ENCODE results near the gene EVPLL. TPM values are rescaled to one million over a fixed set of nuclear protein-coding genes. Genes with fewer than 3 reads are reported as not detected.
"Not testable (repeated sequence)": the region's sequence is repeated elsewhere in the genome, so short reads cannot be mapped to it uniquely, and the experiment has no call there.

The EVPLL gene
- total RNA-seq, 1 experiment from 2014 or later: 0.61 TPM

- H3K27me3 ChIP-seq (ENCODE audit: insufficient read depth, low read length); H3K23ac ChIP-seq (ENCODE audit: insufficient read length, low read depth, low read length); H4K5ac ChIP-seq (ENCODE audit: insufficient read length, low read depth, low read length); H3K4ac ChIP-seq (ENCODE audit: low read depth, low read length); H4K8ac ChIP-seq (replicated peaks; ENCODE audit: insufficient read length, low read depth, low read length); H3K79me2 ChIP-seq (ENCODE audit: insufficient read depth, low read length); H2AK5ac ChIP-seq (ENCODE audit: insufficient read length, low read length); H4K91ac ChIP-seq (ENCODE audit: insufficient read length, low read depth, low read length); H3K56ac ChIP-seq (ENCODE audit: insufficient read length, low read depth, low read length); H3K36me3 Mint-ChIP-seq (ENCODE audit: insufficient read depth in 1 of 3, low read depth in 3 of 3); H3T11ph ChIP-seq (ENCODE audit: low read length); H3K79me1 ChIP-seq (ENCODE audit: insufficient read depth, low read depth, low read length, poor library complexity, severe bottlenecking); H3K4me1 ChIP-seq (ENCODE audit: insufficient read depth, low read length); H2BK15ac ChIP-seq (ENCODE audit: low read depth, low read length); H2BK12ac ChIP-seq (ENCODE audit: insufficient read length, low read depth, low read length); H3K27me3 Mint-ChIP-seq (ENCODE audit: low read depth); H4K20me1 ChIP-seq (ENCODE audit: control insufficient read depth, insufficient read depth, insufficient read length); H3K9me3 Mint-ChIP-seq; H2BK120ac ChIP-seq (ENCODE audit: low read depth, low read length, poor library complexity, severe bottlenecking); H2AFZ ChIP-seq (ENCODE audit: low read length); H2BK5ac ChIP-seq (ENCODE audit: insufficient read length, low read length); H3K18ac ChIP-seq (ENCODE audit: insufficient read length, low read depth, low read length); H3K23me2 ChIP-seq (ENCODE audit: insufficient read length, low read depth, low read length, poor library complexity, severe bottlenecking); H3K9me3 ChIP-seq (ENCODE audit: control insufficient read depth, low read depth, low read length): not testable (repeated sequence)
- peaks cover 16 to 19% of the 10 kb centered on the region in 2 experiments for H3K4me1 Mint-ChIP-seq
- Histone ChIP-seq H3K4me2 (ENCODE audit: insufficient read depth, insufficient read length, low read length) (peak overlapping the region; percentile 58), H3K27ac (ENCODE audit: insufficient read length, low read depth, low read length) (peak overlapping the region; percentile 72), H3K9ac (ENCODE audit: extremely low read depth, insufficient read length, low read length) (peak overlapping the region; percentile 81), H3K14ac (ENCODE audit: insufficient read depth, low read length) (peak overlapping the region; percentile 52; the same call in 1 of the 2 replicates), H2BK20ac (ENCODE audit: low read depth, low read length, poor library complexity, severe bottlenecking) (peak overlapping the region; percentile 96)
- DNase-seq: peak; percentile 36
- H3K27ac Mint-ChIP-seq: peak overlapping the region; percentile 94 to 100 (median 98)
- peak overlapping the region; percentile 91 to 99 for H3K4me3 Mint-ChIP-seq
- no CpG with 5 or more reads among the region's 25 CpGs for WGBS (ENCODE audit: extremely low coverage, insufficient read length, low lambda C conversion rate)
These were observed 33.8 kb downstream of the EVPLL start for GRCh38 chr17:18411377-18411864.

- not testable (repeated sequence) for H4K5ac ChIP-seq (ENCODE audit: insufficient read length, low read depth, low read length); H3K4me2 ChIP-seq (ENCODE audit: insufficient read depth, insufficient read length, low read length); H3K79me1 ChIP-seq (ENCODE audit: insufficient read depth, low read depth, low read length, poor library complexity, severe bottlenecking); H3K4me1 ChIP-seq (ENCODE audit: insufficient read depth, low read length); H2BK120ac ChIP-seq (ENCODE audit: low read depth, low read length, poor library complexity, severe bottlenecking); H3K27ac Mint-ChIP-seq; H4K8ac ChIP-seq (replicated peaks; ENCODE audit: insufficient read length, low read depth, low read length); H3K18ac ChIP-seq (ENCODE audit: insufficient read length, low read depth, low read length); DNase-seq; H3K4ac ChIP-seq (ENCODE audit: low read depth, low read length); H3K9me3 Mint-ChIP-seq; H2BK5ac ChIP-seq (ENCODE audit: insufficient read length, low read length); H3K23me2 ChIP-seq (ENCODE audit: insufficient read length, low read depth, low read length, poor library complexity, severe bottlenecking); H3K27me3 Mint-ChIP-seq (ENCODE audit: low read depth); H3K23ac ChIP-seq (ENCODE audit: insufficient read length, low read depth, low read length); H3K14ac ChIP-seq (ENCODE audit: insufficient read depth, low read length); H2AFZ ChIP-seq (ENCODE audit: low read length); H3T11ph ChIP-seq (ENCODE audit: low read length); H3K9ac ChIP-seq (ENCODE audit: extremely low read depth, insufficient read length, low read length); H2BK15ac ChIP-seq (ENCODE audit: low read depth, low read length); H3K79me2 ChIP-seq (ENCODE audit: insufficient read depth, low read length); H2AK5ac ChIP-seq (ENCODE audit: insufficient read length, low read length); H2BK20ac ChIP-seq (ENCODE audit: low read depth, low read length, poor library complexity, severe bottlenecking); H3K27me3 ChIP-seq (ENCODE audit: insufficient read depth, low read length); H4K91ac ChIP-seq (ENCODE audit: insufficient read length, low read depth, low read length); H3K56ac ChIP-seq (ENCODE audit: insufficient read length, low read depth, low read length); H4K20me1 ChIP-seq (ENCODE audit: control insufficient read depth, insufficient read depth, insufficient read length); H3K36me3 Mint-ChIP-seq (ENCODE audit: insufficient read depth in 1 of 3, low read depth in 3 of 3); H2BK12ac ChIP-seq (ENCODE audit: insufficient read length, low read depth, low read length); H3K9me3 ChIP-seq (ENCODE audit: control insufficient read depth, low read depth, low read length)
- H3K4me1 Mint-ChIP-seq: peaks cover 16 to 21% of the 10 kb centered on the region in 2 experiments
- WGBS (ENCODE audit: extremely low coverage, insufficient read length, low lambda C conversion rate): no CpG with 5 or more reads among the region's 32 CpGs
- 0 out of 5 replicates have a peak overlapping the region, but pooled peaks of 1 of the 2 experiments have one; percentile 91 for H3K4me3 Mint-ChIP-seq
- H3K27ac ChIP-seq (ENCODE audit: insufficient read length, low read depth, low read length): peak overlapping the region; percentile 56
These were observed 34.5 kb downstream of the EVPLL start for GRCh38 chr17:18412001-18412538.

Data from H9 (cell line).